Retinal pigment epithelial cell (primary cell): ENCODE results near the gene GET4.
"Not testable (repeated sequence)": the region's sequence is repeated elsewhere in the genome, so short reads cannot be mapped to it uniquely, and the experiment has no call there.

ENCODE experiments used
- DNase-seq: peaks from one replicate; pipeline ENCODE4 v3.0.0-alpha.2; 2010; ENCODE audit warnings: low read depth
- H3K4me3 ChIP-seq: 2 replicates; pipeline ENCODE4 v1.5.1; 2011; ENCODE audit warnings: mild to moderate bottlenecking, low read length, control low read depth, moderate library complexity
- TF ChIP-seq, protein P1 (sequence below): conservative IDR thresholded peaks from 2 replicates; pipeline ENCODE4 v1.5.1; 2011; ENCODE audit warnings: low read depth, low read length, control low read depth, inconsistent platforms

The GET4 gene

DNA sequence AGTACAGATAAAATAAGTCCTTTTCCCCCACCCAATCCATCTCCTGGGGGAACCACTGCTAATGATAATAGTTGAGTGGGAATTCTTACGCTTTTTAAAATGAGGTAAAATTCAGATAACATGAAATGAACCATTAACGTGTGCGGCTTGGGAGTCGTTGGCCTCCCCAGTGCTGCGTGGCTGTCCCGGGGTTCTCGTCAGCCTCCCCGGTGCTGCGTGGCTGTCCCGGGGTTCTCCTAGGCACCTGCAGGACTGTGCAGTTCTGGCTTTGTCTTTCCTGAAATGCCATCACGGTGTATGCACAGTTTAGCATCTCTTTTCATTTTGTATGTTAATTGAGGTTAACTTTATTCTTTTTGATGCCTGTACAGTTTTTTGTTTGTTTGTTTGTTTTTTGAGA, 30.6 kb upstream of the GET4 start:
- DNase-seq: no peak
- TF ChIP-seq, protein P1, sequence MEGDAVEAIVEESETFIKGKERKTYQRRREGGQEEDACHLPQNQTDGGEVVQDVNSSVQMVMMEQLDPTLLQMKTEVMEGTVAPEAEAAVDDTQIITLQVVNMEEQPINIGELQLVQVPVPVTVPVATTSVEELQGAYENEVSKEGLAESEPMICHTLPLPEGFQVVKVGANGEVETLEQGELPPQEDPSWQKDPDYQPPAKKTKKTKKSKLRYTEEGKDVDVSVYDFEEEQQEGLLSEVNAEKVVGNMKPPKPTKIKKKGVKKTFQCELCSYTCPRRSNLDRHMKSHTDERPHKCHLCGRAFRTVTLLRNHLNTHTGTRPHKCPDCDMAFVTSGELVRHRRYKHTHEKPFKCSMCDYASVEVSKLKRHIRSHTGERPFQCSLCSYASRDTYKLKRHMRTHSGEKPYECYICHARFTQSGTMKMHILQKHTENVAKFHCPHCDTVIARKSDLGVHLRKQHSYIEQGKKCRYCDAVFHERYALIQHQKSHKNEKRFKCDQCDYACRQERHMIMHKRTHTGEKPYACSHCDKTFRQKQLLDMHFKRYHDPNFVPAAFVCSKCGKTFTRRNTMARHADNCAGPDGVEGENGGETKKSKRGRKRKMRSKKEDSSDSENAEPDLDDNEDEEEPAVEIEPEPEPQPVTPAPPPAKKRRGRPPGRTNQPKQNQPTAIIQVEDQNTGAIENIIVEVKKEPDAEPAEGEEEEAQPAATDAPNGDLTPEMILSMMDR: no peak
- H3K4me3 ChIP-seq: no peak overlapping the region

DNA sequence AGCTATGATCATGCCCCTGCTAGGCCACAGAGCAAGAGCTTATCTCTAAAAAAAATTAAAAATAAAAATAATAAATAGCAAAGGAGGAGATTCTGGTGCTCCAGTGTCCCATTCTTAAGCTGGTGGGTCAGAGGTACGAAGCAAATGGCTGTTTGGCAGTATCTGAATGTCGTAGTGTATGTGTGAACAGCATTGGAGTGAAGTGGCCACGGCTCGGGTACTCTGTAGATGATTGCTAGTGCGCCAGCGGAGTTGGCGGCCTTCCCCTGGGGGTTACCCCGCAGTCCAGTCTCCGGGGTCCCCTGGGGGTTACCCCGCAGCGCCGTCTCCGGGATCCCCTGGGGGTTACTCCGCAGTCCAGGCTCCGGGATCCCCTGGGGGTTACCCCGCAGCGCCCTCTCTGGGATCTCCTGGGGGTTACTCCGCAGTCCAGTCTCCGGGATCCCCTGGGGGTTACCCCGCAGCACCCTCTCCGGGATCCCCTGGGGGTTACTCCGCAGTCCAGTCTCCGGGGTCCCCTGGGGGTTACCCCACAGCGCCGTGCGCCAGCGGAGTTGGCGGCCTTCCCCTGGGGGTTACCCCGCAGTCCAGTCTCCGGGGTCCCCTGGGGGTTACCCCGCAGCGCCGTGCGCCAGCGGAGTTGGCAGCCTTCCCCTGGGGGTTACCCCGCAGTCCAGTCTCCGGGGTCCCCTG, 29.2 kb upstream of the GET4 start:
- not testable (repeated sequence) for H3K4me3 ChIP-seq, DNase-seq

DNA sequence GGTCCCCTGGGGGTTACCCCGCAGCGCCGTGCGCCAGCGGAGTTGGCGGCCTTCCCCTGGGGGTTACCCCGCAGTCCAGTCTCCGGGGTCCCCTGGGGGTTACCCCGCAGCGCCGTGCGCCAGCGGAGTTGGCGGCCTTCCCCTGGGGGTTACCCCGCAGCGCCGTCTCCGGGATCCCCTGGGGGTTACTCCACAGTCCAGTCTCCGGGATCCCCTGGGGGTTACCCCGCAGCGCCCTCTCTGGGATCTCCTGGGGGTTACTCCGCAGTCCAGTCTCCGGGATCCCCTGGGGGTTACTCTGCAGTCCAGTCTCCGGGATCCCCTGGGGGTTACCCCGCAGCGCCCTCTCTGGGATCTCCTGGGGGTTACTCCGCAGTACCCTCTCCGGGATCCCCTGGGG, 28.6 kb upstream of the GET4 start:
- not testable (repeated sequence) for DNase-seq

DNA sequence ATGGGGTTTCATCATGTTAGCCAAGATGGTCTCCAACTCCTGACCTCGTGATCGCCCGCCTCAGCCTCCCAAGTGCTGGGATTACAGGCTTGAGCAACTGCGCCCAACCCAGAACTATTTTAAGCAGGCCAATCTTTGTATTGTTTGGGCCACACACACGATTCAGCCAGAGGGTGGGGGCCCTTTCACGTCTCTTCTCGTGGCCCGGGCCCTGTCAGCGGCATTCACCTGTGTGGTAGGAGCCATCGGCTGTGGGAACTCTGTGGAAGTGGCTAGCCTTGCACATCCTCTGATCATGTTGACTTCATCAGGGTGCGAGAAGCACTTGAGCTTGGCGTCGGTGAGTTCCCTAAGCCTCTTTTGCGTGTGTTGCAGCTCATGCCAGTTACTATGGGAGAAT, 27.2 kb upstream of the GET4 start:
- TF ChIP-seq, protein P1: no peak
- DNase-seq: no peak
- H3K4me3 ChIP-seq: no peak overlapping the region

More for the DNA sequence above, 28.6 kb upstream of the GET4 start:
- not testable (repeated sequence) for H3K4me3 ChIP-seq

DNA sequence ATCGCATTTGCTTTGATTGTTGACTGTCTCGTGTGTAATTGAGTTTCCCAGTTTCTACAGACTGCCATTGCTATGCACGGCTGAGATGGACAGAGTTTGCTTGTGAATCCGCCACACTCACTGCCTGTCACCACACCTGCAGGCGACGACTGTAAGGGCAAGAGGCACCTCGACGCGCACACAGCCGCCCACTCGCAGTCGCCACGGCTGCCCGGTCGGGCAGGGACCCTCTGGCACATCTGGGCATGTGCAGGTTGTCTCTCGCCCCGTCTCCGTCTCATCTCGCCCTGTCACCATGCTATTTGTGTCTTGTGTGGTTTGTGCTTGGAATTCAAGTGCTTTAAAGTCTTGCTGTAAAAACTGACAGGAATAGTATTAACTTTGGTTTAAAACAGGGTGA, 26.6 kb upstream of the GET4 start:
- no peak overlapping the region for H3K4me3 ChIP-seq
- TF ChIP-seq, protein P1: no peak

DNA sequence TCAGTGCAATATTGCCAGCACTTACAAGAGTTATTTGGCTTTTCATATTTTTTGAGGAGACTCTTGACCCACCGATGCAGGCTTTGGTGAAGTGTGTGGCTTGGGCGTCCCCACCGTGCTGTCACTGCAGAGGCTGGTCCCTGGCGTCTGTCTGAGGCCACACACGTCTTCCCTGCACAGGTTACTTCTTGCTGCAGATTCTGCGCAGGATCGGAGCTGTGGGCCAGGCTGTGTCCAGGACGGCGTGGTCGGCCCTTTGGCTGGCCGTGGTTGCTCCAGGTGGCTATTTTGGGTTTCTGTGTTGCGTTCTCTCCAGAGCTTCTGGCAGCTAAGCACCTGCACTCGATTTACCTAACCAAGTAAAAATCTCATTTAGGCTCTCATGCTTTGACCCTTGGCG, 25.1 kb upstream of the GET4 start:
- no peak overlapping the region for H3K4me3 ChIP-seq
- TF ChIP-seq, protein P1: no peak
- no peak for DNase-seq

More for the DNA sequence above, 26.6 kb upstream of the GET4 start:
- DNase-seq: no peak

DNA sequence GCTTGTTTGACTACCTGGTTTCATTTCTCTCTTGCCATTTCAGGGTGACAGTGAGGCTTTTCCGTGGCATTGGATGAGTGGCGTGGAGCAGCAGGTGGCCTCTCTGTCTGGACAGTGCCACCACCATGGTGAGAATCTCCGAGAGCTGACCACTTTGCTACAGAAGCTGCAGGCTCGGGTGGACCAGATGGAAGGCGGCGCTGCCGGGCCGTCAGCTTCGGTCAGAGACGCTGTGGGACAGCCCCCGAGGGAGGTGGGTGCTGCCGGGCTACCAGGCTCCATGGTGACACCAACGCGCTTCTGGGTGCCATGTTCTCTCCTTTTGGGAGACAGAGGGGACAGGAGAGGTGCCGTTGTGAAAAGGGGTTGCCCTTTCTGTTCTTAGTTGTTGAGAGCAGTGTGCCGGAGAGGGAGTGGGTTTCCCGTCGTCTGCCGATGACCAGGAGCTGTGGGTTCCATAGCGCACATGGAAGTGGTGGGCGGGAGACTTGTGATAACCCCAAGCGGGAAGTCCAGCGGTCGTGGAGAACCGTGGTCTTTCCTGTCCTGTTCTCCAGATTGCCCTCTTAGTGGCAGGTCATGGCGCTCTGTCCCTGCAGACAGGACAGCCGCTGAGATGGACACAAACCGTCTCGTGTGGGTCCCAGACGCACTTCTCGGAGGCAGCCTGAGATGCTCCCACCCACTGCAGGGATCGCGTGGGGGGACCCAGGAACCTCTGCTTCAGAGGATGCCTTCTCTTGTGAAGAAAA, 22.8 kb upstream of the GET4 start:
- DNase-seq: no peak
- no peak overlapping the region for H3K4me3 ChIP-seq
- TF ChIP-seq, protein P1: no peak

DNA sequence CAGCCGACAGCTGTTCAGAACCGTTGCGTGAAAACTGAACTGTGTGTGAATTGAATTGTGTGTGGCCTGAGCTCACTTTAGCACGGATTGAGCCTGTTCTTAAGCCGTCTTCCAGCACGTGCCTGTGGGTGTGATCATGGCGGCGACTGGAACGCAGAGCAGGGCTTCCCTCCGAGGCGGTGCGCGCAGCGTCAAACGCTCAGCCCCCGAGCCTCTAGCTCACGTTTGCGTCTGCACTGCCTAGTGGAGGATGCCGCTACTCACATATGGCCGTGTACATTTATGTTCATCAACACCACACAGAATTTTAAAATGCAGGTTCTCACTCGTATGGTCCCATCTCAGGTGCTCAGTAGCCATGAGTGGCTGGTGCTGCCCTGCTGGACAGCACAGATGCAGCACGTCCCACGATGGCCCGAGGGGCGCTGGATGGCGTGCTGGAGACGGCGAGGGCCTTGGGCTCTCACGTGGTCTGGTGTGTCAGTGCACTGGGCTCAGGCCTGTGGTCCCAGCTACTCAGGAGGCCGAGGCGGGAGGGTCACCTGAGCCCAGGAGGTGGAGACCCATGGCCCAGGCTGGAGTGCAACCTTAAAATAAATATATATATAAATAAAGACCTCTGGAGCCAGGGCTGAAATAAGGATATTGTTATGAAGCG, 22.1 kb upstream of the GET4 start:
- TF ChIP-seq, protein P1: no peak
- DNase-seq: no peak
- no peak overlapping the region for H3K4me3 ChIP-seq
